ENCODE measurements around the gene GRB2. TPM values are rescaled to one million over a fixed set of nuclear protein-coding genes. Genes with fewer than 3 reads are reported as not detected.

GRB2 gene
- total and polyA plus RNA-seq, 2 donors from 2014 or later, result 65.3 to 119 TPM

DNA sequence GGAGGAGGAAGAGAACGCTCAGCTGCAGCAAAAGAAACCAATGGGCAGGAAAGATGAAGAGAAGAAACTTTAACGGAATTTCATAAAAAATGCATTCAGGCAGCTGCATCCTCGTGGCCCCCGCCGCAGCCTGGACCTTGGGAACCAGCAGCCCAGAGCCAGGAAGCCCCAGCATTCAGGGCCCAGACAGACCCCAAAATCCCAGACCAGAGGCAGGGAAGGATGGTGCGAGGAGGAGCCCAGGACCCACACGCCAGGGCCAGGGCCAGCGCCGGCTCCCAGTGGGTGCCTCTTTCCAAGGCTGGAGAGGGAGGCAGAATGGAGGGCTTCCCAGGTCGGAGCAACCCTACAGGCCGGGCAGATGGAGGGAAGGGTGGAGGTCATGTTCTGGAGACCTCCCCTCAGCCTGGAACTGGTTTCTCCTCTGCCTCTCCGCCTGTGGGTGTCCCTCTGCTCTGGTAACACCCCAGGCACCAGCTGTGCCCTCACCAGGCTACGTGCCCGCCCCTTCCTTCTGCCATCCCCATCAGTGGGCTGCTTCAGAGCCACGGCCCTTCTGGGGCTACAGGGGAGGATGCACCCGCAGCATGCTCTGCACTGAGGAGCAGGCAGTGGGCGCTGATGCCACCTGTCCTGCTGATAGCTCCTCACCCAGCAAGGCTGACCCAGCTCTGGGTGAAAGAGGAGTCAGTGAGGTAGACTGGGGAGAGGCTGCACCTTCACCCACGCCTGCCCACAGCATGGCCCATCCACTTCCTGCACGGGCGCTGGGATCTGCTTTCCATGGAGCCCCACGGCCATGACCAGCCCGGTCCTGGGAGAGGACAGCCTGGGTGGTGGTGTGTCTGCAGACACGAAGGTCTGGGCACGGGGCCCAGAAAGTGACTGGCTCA is 133.3 kb downstream of the GRB2 start:
- FAIRE-seq, result no peak
- no peaks in the 10 kb centered on the region for H3K27me3 ChIP-seq (ENCODE audit: control insufficient read depth, insufficient read depth, low read length)

DNA sequence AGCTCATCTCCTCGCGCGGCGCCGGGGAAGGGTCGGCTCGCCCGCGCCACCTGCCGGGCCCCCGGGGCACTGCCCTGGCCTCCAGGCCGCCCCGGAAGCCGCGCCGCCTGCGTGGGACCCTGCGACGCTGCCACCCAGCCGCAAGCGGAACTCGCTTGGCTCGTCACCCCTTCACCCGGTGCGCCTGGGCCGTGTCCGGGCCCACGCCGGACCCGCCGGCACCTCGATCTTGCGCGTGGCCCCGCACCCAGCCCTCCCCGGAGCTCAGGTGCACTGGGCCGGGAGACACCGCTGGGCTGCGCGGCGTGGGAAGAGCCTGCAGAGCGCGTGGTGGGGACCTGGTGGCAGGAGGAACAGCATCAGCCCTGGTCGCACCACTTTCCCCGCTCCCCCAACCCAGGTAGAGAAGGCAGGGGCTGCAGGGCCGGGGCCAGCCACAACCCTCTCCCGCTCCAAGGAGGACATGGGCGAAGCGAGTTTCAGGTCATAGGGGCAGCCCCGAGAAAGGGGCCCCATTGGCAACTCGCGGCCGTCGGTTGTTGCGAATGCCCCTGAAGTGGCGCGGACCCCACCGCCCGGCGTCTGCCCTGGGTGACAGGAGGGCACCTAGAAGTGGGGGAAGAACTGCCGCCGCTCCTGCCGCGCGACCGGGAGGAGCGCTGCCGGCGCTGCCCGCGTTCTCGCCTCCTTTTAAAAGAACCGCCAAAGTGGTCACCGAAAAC is 134.1 kb downstream of the GRB2 start:
- intact Hi-C loops (cut with DNase I), result no loop called here

More for the DNA sequence above, 133.3 kb downstream of the GRB2 start:
- H3K27ac ChIP-seq (ENCODE audit: low read depth in 2 of 2, low read length in 2 of 2), result no peak overlapping the region
- peak overlapping the region in 2 of 3 donors; percentile 60 to 65 for H3K4me3 ChIP-seq (ENCODE audit: low read length in 3 of 3)
- H3K9ac ChIP-seq (ENCODE audit: low read length in 3 of 3), result peak overlapping the region in 2 of 3 donors; percentile 10 to 58
- peaks cover 0 to 13% (median 0%) of the 10 kb centered on the region in 3 donors for H3K4me1 ChIP-seq (ENCODE audit: control insufficient read depth in 2 of 3, insufficient read depth in 2 of 3, low read depth in 1 of 3, low read length in 3 of 3)
- TF ChIP-seq, protein P1, sequence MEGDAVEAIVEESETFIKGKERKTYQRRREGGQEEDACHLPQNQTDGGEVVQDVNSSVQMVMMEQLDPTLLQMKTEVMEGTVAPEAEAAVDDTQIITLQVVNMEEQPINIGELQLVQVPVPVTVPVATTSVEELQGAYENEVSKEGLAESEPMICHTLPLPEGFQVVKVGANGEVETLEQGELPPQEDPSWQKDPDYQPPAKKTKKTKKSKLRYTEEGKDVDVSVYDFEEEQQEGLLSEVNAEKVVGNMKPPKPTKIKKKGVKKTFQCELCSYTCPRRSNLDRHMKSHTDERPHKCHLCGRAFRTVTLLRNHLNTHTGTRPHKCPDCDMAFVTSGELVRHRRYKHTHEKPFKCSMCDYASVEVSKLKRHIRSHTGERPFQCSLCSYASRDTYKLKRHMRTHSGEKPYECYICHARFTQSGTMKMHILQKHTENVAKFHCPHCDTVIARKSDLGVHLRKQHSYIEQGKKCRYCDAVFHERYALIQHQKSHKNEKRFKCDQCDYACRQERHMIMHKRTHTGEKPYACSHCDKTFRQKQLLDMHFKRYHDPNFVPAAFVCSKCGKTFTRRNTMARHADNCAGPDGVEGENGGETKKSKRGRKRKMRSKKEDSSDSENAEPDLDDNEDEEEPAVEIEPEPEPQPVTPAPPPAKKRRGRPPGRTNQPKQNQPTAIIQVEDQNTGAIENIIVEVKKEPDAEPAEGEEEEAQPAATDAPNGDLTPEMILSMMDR (IDR thresholded peaks at IDR 0.05; ENCODE audit: borderline replicate concordance, extremely low read depth, insufficient read depth), result no peak
- no peaks in the 10 kb centered on the region for H3K9me3 ChIP-seq (ENCODE audit: control insufficient read depth in 2 of 3, insufficient read depth in 1 of 3, low read length in 3 of 3)
- intact Hi-C loops (cut with DNase I), result no loop called here
- DNase-seq, result no peak
- H3K36me3 ChIP-seq (ENCODE audit: control insufficient read depth in 2 of 3, insufficient read depth in 3 of 3, low read length in 3 of 3), result no peaks in the 10 kb centered on the region

DNA sequence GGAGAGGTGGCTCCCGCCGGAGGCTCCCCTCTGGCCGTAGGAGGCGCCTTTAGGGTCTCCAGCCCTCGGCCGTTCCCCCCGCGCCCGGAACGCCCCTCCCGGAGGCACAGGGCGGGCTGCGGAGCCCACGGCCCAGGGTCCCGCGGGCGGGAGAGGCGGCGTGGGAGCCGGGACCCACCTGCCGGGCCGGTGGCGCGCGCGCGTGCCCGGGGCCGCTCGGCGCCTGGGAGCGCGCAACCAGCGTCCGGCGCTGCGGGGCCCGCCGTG is 134.6 kb downstream of the GRB2 start, which contains the start of gene MIF4GD:
TSS of gene MIF4GD (minus strand) at position 266 of the 267 bp plus-strand sequence. CDS start 1,036 bp downstream, outside the sequence.
- TF ChIP-seq, protein P1 (IDR thresholded peaks at IDR 0.05; ENCODE audit: borderline replicate concordance, extremely low read depth, insufficient read depth), result no peak
- peak within 1 kb of the TSS; percentile 44 to 94 (median 80) for H3K9ac ChIP-seq (ENCODE audit: low read length in 3 of 3)
- intact Hi-C loops (cut with DNase I), result no loop called here
- H3K36me3 ChIP-seq (ENCODE audit: control insufficient read depth in 2 of 3, insufficient read depth in 3 of 3, low read length in 3 of 3), result peaks cover 3 to 9% (median 9%) of the 10 kb centered on the region in 3 donors
- no peak for FAIRE-seq
- no peaks in the 10 kb centered on the region for H3K9me3 ChIP-seq (ENCODE audit: control insufficient read depth in 2 of 3, insufficient read depth in 1 of 3, low read length in 3 of 3)
- no peaks in the 10 kb centered on the region for H3K27me3 ChIP-seq (ENCODE audit: control insufficient read depth, insufficient read depth, low read length)
- no peak for DNase-seq
- H3K4me1 ChIP-seq (ENCODE audit: control insufficient read depth in 2 of 3, insufficient read depth in 2 of 3, low read depth in 1 of 3, low read length in 3 of 3), result peaks cover 0 to 13% (median 0%) of the 10 kb centered on the region in 3 donors
- H3K4me3 ChIP-seq (ENCODE audit: low read length in 3 of 3), result peak within 1 kb of the TSS; percentile 65 to 75 (median 68)
- peak within 1 kb of the TSS; percentile 76 to 92 for H3K27ac ChIP-seq (ENCODE audit: low read depth in 2 of 2, low read length in 2 of 2)

More for the DNA sequence above, 134.1 kb downstream of the GRB2 start:
- no peak for FAIRE-seq
- TF ChIP-seq, protein P1 (IDR thresholded peaks at IDR 0.05; ENCODE audit: borderline replicate concordance, extremely low read depth, insufficient read depth), result peak; percentile 86
- no peaks in the 10 kb centered on the region for H3K9me3 ChIP-seq (ENCODE audit: control insufficient read depth in 2 of 3, insufficient read depth in 1 of 3, low read length in 3 of 3)
- H3K27me3 ChIP-seq (ENCODE audit: control insufficient read depth, insufficient read depth, low read length), result no peaks in the 10 kb centered on the region
- peaks cover 0 to 13% (median 0%) of the 10 kb centered on the region in 3 donors for H3K4me1 ChIP-seq (ENCODE audit: control insufficient read depth in 2 of 3, insufficient read depth in 2 of 3, low read depth in 1 of 3, low read length in 3 of 3)
- H3K9ac ChIP-seq (ENCODE audit: low read length in 3 of 3), result peak overlapping the region in 2 of 3 donors; percentile 10 to 58
- DNase-seq, result peak; percentile 75 to 93 (median 86)
- peak overlapping the region; percentile 44 to 65 (median 60) for H3K4me3 ChIP-seq (ENCODE audit: low read length in 3 of 3)
- H3K36me3 ChIP-seq (ENCODE audit: control insufficient read depth in 2 of 3, insufficient read depth in 3 of 3, low read length in 3 of 3), result peaks cover 0 to 4% (median 4%) of the 10 kb centered on the region in 3 donors
- H3K27ac ChIP-seq (ENCODE audit: low read depth in 2 of 2, low read length in 2 of 2), result peak overlapping the region; percentile 22 to 69

Data from kidney (tissue), 14 donors.